OCI-LY1 (cell line): ENCODE measurements around the gene EFNB2.

ENCODE experiments used
- H2AFZ ChIP-seq: fragments of 200-600 bp; sonication (generic), shearing (Covaris generic); 2 replicates; pipeline ENCODE4 v1.6.0; 2014; ENCODE audit warnings: antibody characterized with exemption, mild to moderate bottlenecking, low read length
- H3F3A ChIP-seq: fragments of 200-600 bp; sonication (generic), shearing (Covaris generic); 2 replicates; pipeline ENCODE4 v1.6.0; 2014; ENCODE audit warnings: mild to moderate bottlenecking, antibody characterized with exemption, low read length, moderate library complexity; ENCODE audit not compliant: insufficient read depth
- H3K27ac ChIP-seq: fragments of 200-600 bp; sonication (generic); 2 replicates; pipeline ENCODE4 v1.5.1; 2014; ENCODE audit warnings: low read length, mixed run types, mild to moderate bottlenecking, low read depth; ENCODE audit not compliant: poor library complexity, severe bottlenecking
- H3K27me3 ChIP-seq: fragments of 200-600 bp; sonication (generic); 2 replicates; pipeline ENCODE4 v1.6.0; 2014; ENCODE audit warnings: antibody characterized with exemption, mild to moderate bottlenecking, low read length, moderate library complexity; ENCODE audit not compliant: insufficient read depth
- H3K36me3 ChIP-seq: fragments of 200-600 bp; sonication (generic); 2 replicates; pipeline ENCODE4 v1.6.1; 2014; ENCODE audit warnings: mild to moderate bottlenecking, antibody characterized with exemption, low read length, moderate library complexity, mixed read lengths; ENCODE audit not compliant: insufficient read depth
- H3K4me1 ChIP-seq: fragments of 200-600 bp; sonication (generic); 2 replicates; pipeline ENCODE4 v1.5.1; 2014; ENCODE audit warnings: mild to moderate bottlenecking, low read length, moderate library complexity; ENCODE audit not compliant: insufficient read depth, severe bottlenecking
- H3K4me2 ChIP-seq: fragments of 200-600 bp; sonication (generic), shearing (Covaris generic); 2 replicates; pipeline ENCODE4 v1.6.1; 2014; ENCODE audit warnings: low read length
- H3K4me3 ChIP-seq: fragments of 200-600 bp; sonication (generic); 2 replicates; pipeline ENCODE4 v1.5.1; 2014; ENCODE audit warnings: low read length, low read depth, mild to moderate bottlenecking, mixed read lengths; ENCODE audit not compliant: poor library complexity, severe bottlenecking
- H3K79me2 ChIP-seq: fragments of 200-600 bp; shearing (Covaris generic); 2 replicates; pipeline ENCODE4 v1.6.1; 2016; ENCODE audit warnings: mixed run types, low read length, mixed read lengths; ENCODE audit not compliant: insufficient read depth
- H3K9ac ChIP-seq: fragments of 200-600 bp; sonication (generic), shearing (Covaris generic); 2 replicates; pipeline ENCODE4 v1.6.1; 2014; ENCODE audit warnings: mild to moderate bottlenecking, low read length, mixed read lengths
- H3K9me2 ChIP-seq: fragments of 200-600 bp; sonication (generic), shearing (Covaris generic); 2 replicates; pipeline ENCODE4 v1.6.1; 2014; ENCODE audit warnings: low read depth, mild to moderate bottlenecking, low read length, mixed read lengths
- H3K9me3 ChIP-seq: fragments of 200-600 bp; shearing (Covaris generic); 2 replicates; pipeline ENCODE4 v1.6.1; 2014; ENCODE audit warnings: low read length, mixed read lengths
- H4K20me1 ChIP-seq: fragments of 200-600 bp; sonication (generic), shearing (Covaris generic); 2 replicates; pipeline ENCODE4 v1.6.0; 2016; ENCODE audit warnings: mild to moderate bottlenecking, low read length; ENCODE audit not compliant: insufficient read depth
- CTCF ChIP-seq: fragments of 200-600 bp; sonication (generic), shearing (Covaris generic); IDR thresholded peaks from 2 replicates; pipeline ENCODE4 v1.5.1; 2017; ENCODE audit warnings: mild to moderate bottlenecking, antibody characterized with exemption, low read length, moderate library complexity, mixed read lengths
- EZH2 ChIP-seq: fragments of 200-600 bp; sonication (generic), shearing (Covaris generic); IDR thresholded peaks from 2 replicates; pipeline ENCODE4 v1.8.0; 2017; ENCODE audit warnings: borderline replicate concordance, mixed run types, mild to moderate bottlenecking, antibody characterized with exemption, low read length, moderate library complexity, mixed read lengths

EFNB2 gene

GRCh38 chr13:106527445-106527801, 8.0 kb downstream of the EFNB2 start:
- no peaks in the 10 kb centered on the region for H3K9me2 ChIP-seq
- no peaks in the 10 kb centered on the region for H3K4me1 ChIP-seq
- TF ChIP-seq CTCF, result no peak
- TF ChIP-seq EZH2, result no peak
- no peaks in the 10 kb centered on the region; the same call in 1 of the 2 replicates for H4K20me1 ChIP-seq
- no peaks in the 10 kb centered on the region for H3K27me3 ChIP-seq
- no peak overlapping the region for H3K27ac ChIP-seq
- H3F3A ChIP-seq, result no peaks in the 10 kb centered on the region
- no peak overlapping the region for H3K9ac ChIP-seq
- no peaks in the 10 kb centered on the region for H3K36me3 ChIP-seq
- no peak overlapping the region for H2AFZ ChIP-seq
- no peak overlapping the region for H3K4me3 ChIP-seq
- H3K79me2 ChIP-seq, result no peaks in the 10 kb centered on the region
- no peak overlapping the region for H3K4me2 ChIP-seq
- no peaks in the 10 kb centered on the region for H3K9me3 ChIP-seq

- no peaks in the 10 kb centered on the region for H3K9me3 ChIP-seq
- no peaks in the 10 kb centered on the region for H3K27me3 ChIP-seq
- H3K4me1 ChIP-seq, result no peaks in the 10 kb centered on the region
- no peaks in the 10 kb centered on the region for H3K36me3 ChIP-seq
- no peak overlapping the region for H3K9ac ChIP-seq
- H3K9me2 ChIP-seq, result no peaks in the 10 kb centered on the region
- H2AFZ ChIP-seq, result no peak overlapping the region
- H3K27ac ChIP-seq, result no peak overlapping the region
- H3K4me3 ChIP-seq, result no peak overlapping the region
- no peaks in the 10 kb centered on the region; the same call in 1 of the 2 replicates for H4K20me1 ChIP-seq
- H3K79me2 ChIP-seq, result no peaks in the 10 kb centered on the region
- H3K4me2 ChIP-seq, result no peak overlapping the region
- TF ChIP-seq EZH2 (no peak), CTCF (no peak)
- H3F3A ChIP-seq, result no peaks in the 10 kb centered on the region
Measured at GRCh38 chr13:106526738-106527444, 8.6 kb downstream of the EFNB2 start.

GRCh38 chr13:106525865-106526264, 9.6 kb downstream of the EFNB2 start:
- Histone ChIP-seq H3K9me2 (no peaks in the 10 kb centered on the region), H3K9ac (no peak overlapping the region), H3K27me3 (no peaks in the 10 kb centered on the region), H3K9me3 (no peaks in the 10 kb centered on the region), H3K4me1 (no peaks in the 10 kb centered on the region), H3K4me2 (no peak overlapping the region), H3K36me3 (no peaks in the 10 kb centered on the region), H2AFZ (no peak overlapping the region), H3K4me3 (no peak overlapping the region), H3K79me2 (no peaks in the 10 kb centered on the region), H3F3A (no peaks in the 10 kb centered on the region), H4K20me1 (no peaks in the 10 kb centered on the region; the same call in 1 of the 2 replicates), H3K27ac (no peak overlapping the region)
- TF ChIP-seq EZH2 (no peak), CTCF (no peak)
